Measurements from ENCODE around the gene POLR3F. TPM values are rescaled to one million over a fixed set of nuclear protein-coding genes. Genes with fewer than 3 reads are reported as not detected.
"Not testable (repeated sequence)": the region's sequence is repeated elsewhere in the genome, so short reads cannot be mapped to it uniquely, and the experiment has no call there.

Gene POLR3F
- total RNA-seq, 1 experiment from 2014 or later = 24.7 TPM

DNA sequence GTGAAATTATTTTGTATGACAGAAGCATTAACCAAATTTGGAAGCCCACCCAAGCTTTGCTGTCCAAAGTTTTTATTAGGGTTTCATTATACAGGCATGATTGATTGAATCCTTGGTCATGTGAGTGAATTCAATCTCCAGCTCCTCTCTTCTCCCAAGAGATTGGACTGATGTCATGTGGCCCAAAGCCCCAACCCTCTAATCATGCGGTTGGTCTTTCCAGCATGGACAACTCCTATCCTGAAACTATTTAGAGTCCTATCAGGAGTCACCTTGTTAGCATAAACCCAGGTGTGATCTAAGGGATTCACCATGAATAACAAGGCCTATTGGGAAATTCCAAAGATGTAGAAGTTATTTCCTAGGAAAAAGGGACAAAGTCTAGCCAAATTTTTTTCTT, 10.6 kb downstream of the POLR3F start:
- DNase-seq (ENCODE audit: low read depth in 1 of 2, low spot score in 2 of 2) = no peak
- Histone ChIP-seq H3K27ac (no peak overlapping the region), H3K27me3 (replicated peaks) (no peaks in the 10 kb centered on the region), H3K4me1 (replicated peaks) (no peaks in the 10 kb centered on the region), H3K4me3 (no peak overlapping the region), H3K9me3 (replicated peaks) (no peaks in the 10 kb centered on the region), H3K36me3 (peaks cover 74% of the 10 kb centered on the region)

DNA sequence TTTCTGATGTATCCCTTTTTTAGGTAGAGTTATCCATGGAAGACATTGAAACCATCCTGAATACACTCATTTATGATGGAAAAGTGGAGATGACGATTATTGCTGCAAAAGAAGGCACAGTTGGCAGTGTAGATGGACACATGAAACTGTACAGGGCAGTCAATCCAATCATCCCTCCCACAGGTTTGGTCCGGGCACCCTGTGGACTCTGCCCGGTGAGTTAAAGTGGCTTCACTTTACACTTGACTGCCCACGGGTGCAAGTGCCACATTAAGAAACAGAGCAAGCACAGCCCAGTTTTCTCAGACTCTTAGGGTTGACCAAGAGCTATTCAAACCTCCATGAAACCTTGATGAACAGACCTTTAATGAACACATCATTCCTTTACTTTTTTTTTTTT, 14.4 kb downstream of the POLR3F start:
- Histone ChIP-seq H3K36me3 (peaks cover 72% of the 10 kb centered on the region), H3K4me1 (replicated peaks) (no peaks in the 10 kb centered on the region)
- DNase-seq (ENCODE audit: low read depth in 1 of 2, low spot score in 2 of 2) = no peak

GRCh38 chr20:18488301-18488700, 21.1 kb downstream of the POLR3F start:
- Histone ChIP-seq H3K27ac (no peak overlapping the region), H3K9me3 (replicated peaks) (no peaks in the 10 kb centered on the region), H3K36me3 (peaks cover 38% of the 10 kb centered on the region), H3K27me3 (replicated peaks) (no peaks in the 10 kb centered on the region), H3K4me1 (replicated peaks) (no peaks in the 10 kb centered on the region), H3K4me3 (no peak overlapping the region)
- no peak for DNase-seq (ENCODE audit: low read depth in 1 of 2, low spot score in 2 of 2)

More for the DNA sequence above, 14.4 kb downstream of the POLR3F start:
- Histone ChIP-seq H3K4me3 (no peak overlapping the region), H3K27ac (no peak overlapping the region), H3K9me3 (replicated peaks) (no peaks in the 10 kb centered on the region), H3K27me3 (replicated peaks) (no peaks in the 10 kb centered on the region)

DNA sequence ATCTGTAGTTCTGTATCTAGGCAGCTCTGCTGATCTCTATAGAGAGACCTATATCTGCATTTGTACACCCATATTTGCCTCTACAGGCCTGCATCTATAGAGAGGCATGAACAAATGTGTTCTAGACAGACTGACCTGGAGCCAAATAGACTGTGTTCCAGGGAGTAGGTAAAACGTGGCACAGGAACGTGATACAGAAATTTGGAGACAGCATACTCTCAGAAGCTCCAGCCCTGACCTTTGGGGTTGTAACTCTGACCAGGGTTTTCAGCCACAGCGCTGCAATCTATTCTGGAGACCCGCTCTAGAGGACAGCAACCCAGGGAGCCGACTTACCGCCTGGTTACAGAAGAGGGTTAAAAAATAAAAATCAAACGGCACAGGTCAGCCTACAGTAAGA, 28.9 kb downstream of the POLR3F start:
- Histone ChIP-seq H3K4me1 (replicated peaks) (peaks cover 4% of the 10 kb centered on the region; the same call in 1 of the 2 replicates), H3K4me3 (no peak overlapping the region; the same call in 1 of the 2 replicates), H3K9me3 (replicated peaks) (no peaks in the 10 kb centered on the region), H3K27ac (no peak overlapping the region), H3K36me3 (peaks cover 11% of the 10 kb centered on the region; the same call in 1 of the 2 replicates), H3K27me3 (replicated peaks) (no peaks in the 10 kb centered on the region)
- DNase-seq (ENCODE audit: low read depth in 1 of 2, low spot score in 2 of 2) = no peak

DNA sequence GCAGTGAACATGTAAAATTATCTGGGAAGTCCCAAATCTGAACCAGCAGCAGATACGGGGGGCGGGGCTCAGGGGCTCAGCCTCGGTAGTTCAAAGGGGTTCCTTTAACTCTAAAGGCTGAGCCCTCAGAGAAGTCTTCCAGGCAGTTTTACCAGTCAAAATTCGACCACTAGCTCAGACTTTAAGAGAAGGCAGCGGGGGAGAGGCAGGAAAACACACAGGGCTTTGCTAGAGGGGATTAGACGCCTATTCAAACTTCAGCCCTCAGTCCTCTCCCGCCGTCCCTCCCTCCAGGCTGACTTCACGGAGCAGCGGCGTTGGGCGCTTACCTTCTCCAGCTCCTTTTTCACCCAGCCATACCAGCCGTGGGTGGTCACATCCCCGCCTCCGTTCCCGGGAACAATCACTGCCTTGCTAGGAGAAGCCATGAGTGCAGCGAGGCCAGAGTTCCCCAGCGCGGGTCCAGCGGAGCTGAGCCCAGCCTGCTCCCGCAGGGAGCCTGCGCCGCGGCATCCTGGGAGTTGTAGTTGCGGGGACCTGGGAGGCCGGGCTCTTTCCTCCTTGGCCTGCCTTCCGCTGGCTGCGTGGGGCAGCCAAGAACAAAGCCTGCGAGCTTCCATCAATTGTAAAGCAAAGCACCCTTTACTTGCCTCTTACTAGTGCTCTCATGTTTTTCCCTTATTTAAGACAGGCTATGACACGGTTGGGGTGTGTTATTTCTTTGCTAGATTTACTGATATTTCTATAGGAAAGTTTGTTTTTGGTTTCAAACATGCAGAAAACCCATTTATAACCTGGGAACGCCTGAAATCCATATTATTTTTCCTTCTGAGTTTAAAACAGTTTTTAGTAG, 29.8 kb downstream of the POLR3F start, which contains the start of gene RBBP9:
Gene RBBP9 (minus strand): TSS at position 486 of the 853 bp plus-strand sequence. CDS start 58 bp downstream, at position 428.
- H3K4me3 ChIP-seq = peak within 1 kb of the TSS; percentile 66
- no peak within 1 kb of the TSS for H3K27ac ChIP-seq
- peaks cover 4% of the 10 kb centered on the region; the same call in 1 of the 2 replicates for H3K4me1 ChIP-seq (replicated peaks)
- H3K27me3 ChIP-seq (replicated peaks) = no peaks in the 10 kb centered on the region
- H3K36me3 ChIP-seq = peaks cover 7% of the 10 kb centered on the region; the same call in 1 of the 2 replicates
- H3K9me3 ChIP-seq (replicated peaks) = no peaks in the 10 kb centered on the region
- DNase-seq (ENCODE audit: low read depth in 1 of 2, low spot score in 2 of 2) = peak; percentile 73 to 85

- H3K9me3 ChIP-seq (replicated peaks) = no peaks in the 10 kb centered on the region
- no peaks in the 10 kb centered on the region for H3K27me3 ChIP-seq (replicated peaks)
- no peak overlapping the region for H3K27ac ChIP-seq
- DNase-seq (ENCODE audit: low read depth in 1 of 2, low spot score in 2 of 2) = no peak
- peaks cover 1% of the 10 kb centered on the region; the same call in 1 of the 2 replicates for H3K36me3 ChIP-seq
- no peak overlapping the region for H3K4me3 ChIP-seq
- H3K4me1 ChIP-seq (replicated peaks) = peaks cover 4% of the 10 kb centered on the region; the same call in 1 of the 2 replicates
Observed at GRCh38 chr20:18497603-18498002, 30.4 kb downstream of the POLR3F start.

- H3K9me3 ChIP-seq (replicated peaks); H3K4me3 ChIP-seq; H3K4me1 ChIP-seq (replicated peaks); H3K36me3 ChIP-seq; H3K27me3 ChIP-seq (replicated peaks); DNase-seq (ENCODE audit: low read depth in 1 of 2, low spot score in 2 of 2); H3K27ac ChIP-seq: not testable (repeated sequence)
Observed at GRCh38 chr20:18501672-18502071, 34.5 kb downstream of the POLR3F start.

DNA sequence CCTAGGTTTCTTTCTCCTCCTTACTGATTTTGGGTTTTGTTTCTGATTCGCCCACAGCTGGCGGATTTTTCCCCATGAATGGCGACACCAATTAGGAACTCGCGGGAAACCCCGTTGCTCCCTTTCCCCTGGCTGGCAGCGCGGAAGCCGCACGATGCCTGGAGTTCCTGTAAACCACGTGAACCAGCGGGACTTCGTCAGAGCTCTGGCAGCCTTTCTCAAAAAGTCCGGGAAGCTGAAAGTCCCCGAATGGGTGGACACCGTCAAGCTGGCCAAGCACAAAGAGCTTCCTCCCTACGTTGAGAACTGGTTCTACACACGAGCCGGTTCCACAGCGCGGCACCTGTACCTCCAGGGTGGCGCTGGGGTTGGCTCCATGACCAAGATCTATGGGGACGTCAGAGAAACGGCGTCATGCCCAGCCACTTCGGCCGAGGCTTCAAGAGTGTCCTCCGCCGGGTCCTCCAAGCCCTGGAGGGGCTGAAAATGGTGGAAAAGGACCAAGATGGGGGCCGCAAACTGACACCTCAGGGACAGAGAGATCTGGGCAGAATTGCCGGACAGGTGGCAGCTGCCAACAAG, 37.4 kb downstream of the POLR3F start:
- Histone ChIP-seq H3K4me3 (no peak overlapping the region), H3K9me3 (replicated peaks) (no peaks in the 10 kb centered on the region), H3K27me3 (replicated peaks) (no peaks in the 10 kb centered on the region), H3K27ac (no peak overlapping the region), H3K36me3 (peaks cover 6% of the 10 kb centered on the region), H3K4me1 (replicated peaks) (peaks cover 13% of the 10 kb centered on the region)
- DNase-seq (ENCODE audit: low read depth in 1 of 2, low spot score in 2 of 2) = no peak

- DNase-seq (ENCODE audit: low read depth in 1 of 2, low spot score in 2 of 2) = no peak
- peak overlapping the region; percentile 63 for H3K27ac ChIP-seq
- H3K4me1 ChIP-seq (replicated peaks) = peaks cover 13% of the 10 kb centered on the region
- peak overlapping the region; percentile 60 for H3K4me3 ChIP-seq
- H3K9me3 ChIP-seq (replicated peaks) = no peaks in the 10 kb centered on the region
- H3K36me3 ChIP-seq = peaks cover 23% of the 10 kb centered on the region
- no peaks in the 10 kb centered on the region for H3K27me3 ChIP-seq (replicated peaks)
Observed at GRCh38 chr20:18506744-18507143, 39.6 kb downstream of the POLR3F start.

DNA sequence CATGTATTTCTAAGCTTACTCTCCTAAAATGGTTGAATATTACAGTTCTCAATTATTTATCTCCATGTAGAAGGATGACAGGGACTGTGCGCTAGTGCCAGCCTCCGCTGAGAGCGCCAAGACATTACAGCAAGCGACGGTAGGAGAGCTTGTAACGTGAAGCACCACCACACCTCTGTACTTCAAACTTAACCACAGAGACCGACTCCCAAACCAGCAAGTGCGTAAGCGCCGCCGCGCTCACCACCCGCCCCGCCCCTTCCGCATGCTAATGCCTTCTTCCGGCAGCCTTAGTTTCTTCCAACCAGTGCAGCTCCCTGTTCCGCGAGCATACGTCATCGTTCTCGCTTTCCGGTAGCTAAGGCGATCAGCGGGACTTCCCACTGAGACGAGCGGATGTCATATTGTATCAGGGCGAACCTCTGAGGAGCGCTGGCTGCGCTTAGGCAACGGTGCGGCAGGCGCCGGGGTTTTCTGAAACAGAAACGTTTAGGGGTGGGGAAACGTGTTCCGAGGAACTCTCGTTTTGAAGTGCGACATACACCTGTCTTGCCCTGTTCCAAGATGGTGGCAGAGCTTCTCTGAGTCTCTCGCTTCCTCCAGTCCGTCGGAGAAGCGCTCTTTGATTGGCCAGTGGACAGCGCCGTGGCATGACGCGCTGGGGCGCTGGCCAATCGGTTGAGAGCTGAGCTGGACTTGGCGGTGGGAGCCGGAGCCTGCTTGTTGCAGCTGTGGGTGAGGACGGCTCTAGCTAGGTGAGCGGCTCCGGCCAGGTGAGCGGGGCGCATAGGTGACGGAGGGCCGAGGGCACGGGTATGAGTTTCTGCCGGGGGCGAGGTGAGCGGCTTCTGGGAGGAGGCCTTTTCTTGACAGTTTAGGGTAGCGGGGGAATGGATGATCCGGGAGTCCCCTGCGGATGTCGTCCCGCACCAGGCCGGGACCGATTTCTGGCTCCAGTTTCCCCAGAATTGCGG, 40.3 kb downstream of the POLR3F start, which contains the start of gene SEC23B:
Gene SEC23B (plus strand): TSS at position 723 of the 974 bp plus-strand sequence. CDS start 2,896 bp downstream, outside the sequence.
- peak; percentile 94 to 98 for DNase-seq (ENCODE audit: low read depth in 1 of 2, low spot score in 2 of 2)
- Histone ChIP-seq H3K36me3 (peaks cover 27% of the 10 kb centered on the region), H3K9me3 (replicated peaks) (no peaks in the 10 kb centered on the region), H3K4me3 (peak within 1 kb of the TSS; percentile 60), H3K27me3 (replicated peaks) (no peaks in the 10 kb centered on the region), H3K27ac (peak within 1 kb of the TSS; percentile 63), H3K4me1 (replicated peaks) (peaks cover 13% of the 10 kb centered on the region)

DNA sequence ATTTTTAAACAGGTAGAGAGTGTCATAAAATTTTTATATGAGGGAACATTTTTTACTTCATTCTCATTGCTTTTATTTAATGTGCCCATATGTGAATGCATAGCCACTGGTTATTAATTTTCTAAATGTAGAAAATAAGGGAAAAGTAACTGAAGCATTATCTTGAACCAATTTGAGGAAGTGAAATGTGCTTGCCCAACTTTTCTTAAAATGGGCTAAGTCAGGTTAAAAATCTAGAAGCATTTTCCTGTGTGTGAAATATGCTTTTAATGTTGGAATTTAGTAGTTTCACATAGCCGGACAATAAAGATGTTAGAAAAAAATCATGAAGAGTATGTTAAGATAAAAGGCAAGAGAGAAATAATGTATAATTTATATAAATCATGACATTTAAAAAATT, 44.4 kb downstream of the POLR3F start:
- H3K4me3 ChIP-seq = no peak overlapping the region
- H3K36me3 ChIP-seq = peaks cover 49% of the 10 kb centered on the region
- DNase-seq (ENCODE audit: low read depth in 1 of 2, low spot score in 2 of 2) = no peak
- H3K27me3 ChIP-seq (replicated peaks) = no peaks in the 10 kb centered on the region
- H3K9me3 ChIP-seq (replicated peaks) = no peaks in the 10 kb centered on the region
- no peak overlapping the region for H3K27ac ChIP-seq
- peaks cover 13% of the 10 kb centered on the region for H3K4me1 ChIP-seq (replicated peaks)

GRCh38 chr20:18513208-18513607, 46.0 kb downstream of the POLR3F start:
- Histone ChIP-seq H3K36me3 (peaks cover 49% of the 10 kb centered on the region), H3K9me3 (replicated peaks) (no peaks in the 10 kb centered on the region)
- DNase-seq (ENCODE audit: low read depth in 1 of 2, low spot score in 2 of 2) = no peak

GRCh38 chr20:18514127-18514526, 46.9 kb downstream of the POLR3F start:
- Histone ChIP-seq H3K4me1 (replicated peaks) (no peaks in the 10 kb centered on the region), H3K36me3 (peaks cover 48% of the 10 kb centered on the region), H3K9me3 (replicated peaks) (no peaks in the 10 kb centered on the region), H3K4me3 (no peak overlapping the region), H3K27me3 (replicated peaks) (no peaks in the 10 kb centered on the region), H3K27ac (no peak overlapping the region)
- DNase-seq (ENCODE audit: low read depth in 1 of 2, low spot score in 2 of 2) = no peak

More at GRCh38 chr20:18513208-18513607, 46.0 kb downstream of the POLR3F start:
- no peaks in the 10 kb centered on the region for H3K27me3 ChIP-seq (replicated peaks)
- no peak overlapping the region for H3K27ac ChIP-seq
- H3K4me3 ChIP-seq = no peak overlapping the region
- H3K4me1 ChIP-seq (replicated peaks) = peaks cover 8% of the 10 kb centered on the region; the same call in 1 of the 2 replicates

Measured in SJSA1 (cell line).